Chondrocyte (in vitro differentiated cells): ENCODE data around the gene ZNF540. TPM values are rescaled to one million over a fixed set of nuclear protein-coding genes. Genes with fewer than 3 reads are reported as not detected.

ENCODE experiments used
- DNase-seq: peaks from one replicate; pipeline ENCODE4 v3.0.0; 2021; ENCODE audit warnings: mixed read lengths, low spot score
- H3K27ac Mint-ChIP-seq: one replicate; pipeline ENCODE4 v1.8.0; 2021; ENCODE audit warnings: mild to moderate bottlenecking, moderate library complexity, mixed read lengths; ENCODE audit not compliant: unreplicated experiment
- H3K27me3 Mint-ChIP-seq: 2 replicates; pipeline ENCODE4 v1.8.0; 2021; ENCODE audit warnings: low read depth, mixed read lengths
- H3K36me3 Mint-ChIP-seq: 2 replicates; pipeline ENCODE4 v1.8.0; 2021; ENCODE audit warnings: low read depth, mixed read lengths
- H3K4me1 Mint-ChIP-seq: 2 replicates; pipeline ENCODE4 v1.8.0; 2021; ENCODE audit warnings: low read depth, mild to moderate bottlenecking, mixed read lengths
- H3K4me3 Mint-ChIP-seq: one replicate; pipeline ENCODE4 v1.8.0; 2021; ENCODE audit warnings: mild to moderate bottlenecking, moderate library complexity, mixed read lengths; ENCODE audit not compliant: unreplicated experiment
- H3K9me3 Mint-ChIP-seq: 2 replicates; pipeline ENCODE4 v1.8.0; 2021; ENCODE audit warnings: low read depth, mixed read lengths
- long read RNA-seq: library from polyadenylated mRNA; stranded (forward); transcript quantifications from one replicate; pipeline ENCODE4 v2.0.0, GENCODE V29; 2021
- total RNA-seq: library from RNA; stranded (reverse); gene quantifications from 3 replicates; pipeline ENCODE4 v1.2.1, GENCODE V29; 2021
- TF ChIP-seq, protein P1 (sequence below): fragments of 200-600 bp; sonication (generic); IDR thresholded peaks from 2 replicates; pipeline ENCODE4 v1.5.0; 2021; ENCODE audit warnings: antibody characterized with exemption, mild to moderate bottlenecking, moderate library complexity

The ZNF540 gene
- total RNA-seq = 1.3 to 3.2 TPM (median 1.4 TPM) in 3 replicates
- long read RNA-seq, partial matches to known transcripts = 0 of 4 reads
- long read RNA-seq, other reads (novel, unspliced or antisense) = 4 of 4 reads

DNA sequence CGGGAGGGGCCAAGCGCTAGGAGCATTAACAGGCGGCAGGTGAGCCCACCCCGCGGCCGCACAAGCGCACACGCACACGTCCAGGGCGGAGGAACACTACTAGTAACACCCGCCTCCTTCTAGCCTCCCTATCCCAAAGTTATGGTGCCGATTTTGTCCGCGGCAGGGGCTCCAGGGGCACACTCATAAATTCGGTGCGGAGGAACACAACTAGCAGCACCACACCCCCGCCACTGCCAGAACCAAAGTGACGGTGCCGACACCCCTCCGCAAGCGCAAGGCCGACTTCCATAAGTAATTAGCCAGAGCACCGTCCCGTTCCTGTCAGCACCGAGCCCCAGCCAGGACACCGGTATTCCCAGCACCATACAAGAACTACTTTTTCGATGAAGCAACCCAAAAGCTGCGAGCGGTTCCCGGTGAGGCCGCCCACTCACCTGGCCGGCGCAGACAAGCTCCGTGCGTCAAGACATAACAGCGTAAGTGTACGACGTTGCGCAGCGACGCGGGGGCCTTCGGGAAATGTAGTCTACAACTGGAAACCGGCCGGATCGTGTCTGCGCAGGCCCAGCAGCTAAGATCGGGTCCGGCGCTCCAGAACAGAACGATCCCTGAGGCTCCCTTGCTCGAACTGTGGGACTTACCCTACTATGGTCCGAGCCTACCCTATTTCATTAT, at the start of gene ZNF540, which contains the start of gene ZNF571:
Gene ZNF540 (plus strand): TSS at position 573 of the 678 bp plus-strand sequence. CDS start 3,572 bp downstream, outside the sequence.
Gene ZNF571 (minus strand): TSS at position 489 of the 678 bp plus-strand sequence. CDS start 8,116 bp downstream, outside the sequence.
- Mint-ChIP-seq H3K4me1 (peaks cover 18% of the 10 kb centered on the region), H3K27me3 (no peaks in the 10 kb centered on the region), H3K36me3 (peaks cover 4% of the 10 kb centered on the region), H3K27ac (peak within 1 kb of the TSS; percentile 92), H3K4me3 (peak within 1 kb of the TSS; percentile 89), H3K9me3 (peaks cover 8% of the 10 kb centered on the region)
- TF ChIP-seq, protein P1, sequence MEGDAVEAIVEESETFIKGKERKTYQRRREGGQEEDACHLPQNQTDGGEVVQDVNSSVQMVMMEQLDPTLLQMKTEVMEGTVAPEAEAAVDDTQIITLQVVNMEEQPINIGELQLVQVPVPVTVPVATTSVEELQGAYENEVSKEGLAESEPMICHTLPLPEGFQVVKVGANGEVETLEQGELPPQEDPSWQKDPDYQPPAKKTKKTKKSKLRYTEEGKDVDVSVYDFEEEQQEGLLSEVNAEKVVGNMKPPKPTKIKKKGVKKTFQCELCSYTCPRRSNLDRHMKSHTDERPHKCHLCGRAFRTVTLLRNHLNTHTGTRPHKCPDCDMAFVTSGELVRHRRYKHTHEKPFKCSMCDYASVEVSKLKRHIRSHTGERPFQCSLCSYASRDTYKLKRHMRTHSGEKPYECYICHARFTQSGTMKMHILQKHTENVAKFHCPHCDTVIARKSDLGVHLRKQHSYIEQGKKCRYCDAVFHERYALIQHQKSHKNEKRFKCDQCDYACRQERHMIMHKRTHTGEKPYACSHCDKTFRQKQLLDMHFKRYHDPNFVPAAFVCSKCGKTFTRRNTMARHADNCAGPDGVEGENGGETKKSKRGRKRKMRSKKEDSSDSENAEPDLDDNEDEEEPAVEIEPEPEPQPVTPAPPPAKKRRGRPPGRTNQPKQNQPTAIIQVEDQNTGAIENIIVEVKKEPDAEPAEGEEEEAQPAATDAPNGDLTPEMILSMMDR = no peak
- DNase-seq = peak; percentile 97

GRCh38 chr19:37551129-37551993, 43.3 kb upstream of the ZNF540 start:
- TF ChIP-seq, protein P1 = no peak
- H3K27me3 Mint-ChIP-seq = no peaks in the 10 kb centered on the region
- H3K4me3 Mint-ChIP-seq = no peak overlapping the region
- no peak for DNase-seq
- H3K4me1 Mint-ChIP-seq = no peaks in the 10 kb centered on the region
- no peak overlapping the region for H3K27ac Mint-ChIP-seq
- peaks cover 66% of the 10 kb centered on the region for H3K9me3 Mint-ChIP-seq
- H3K36me3 Mint-ChIP-seq = peaks cover 38% of the 10 kb centered on the region

- Mint-ChIP-seq H3K36me3 (peaks cover 77% of the 10 kb centered on the region), H3K27ac (no peak overlapping the region), H3K4me1 (no peaks in the 10 kb centered on the region), H3K9me3 (peaks cover 71% of the 10 kb centered on the region), H3K27me3 (no peaks in the 10 kb centered on the region), H3K4me3 (no peak overlapping the region)
- TF ChIP-seq, protein P1 = no peak
- DNase-seq = no peak
Observed at GRCh38 chr19:37563518-37563917, 31.2 kb upstream of the ZNF540 start.

DNA sequence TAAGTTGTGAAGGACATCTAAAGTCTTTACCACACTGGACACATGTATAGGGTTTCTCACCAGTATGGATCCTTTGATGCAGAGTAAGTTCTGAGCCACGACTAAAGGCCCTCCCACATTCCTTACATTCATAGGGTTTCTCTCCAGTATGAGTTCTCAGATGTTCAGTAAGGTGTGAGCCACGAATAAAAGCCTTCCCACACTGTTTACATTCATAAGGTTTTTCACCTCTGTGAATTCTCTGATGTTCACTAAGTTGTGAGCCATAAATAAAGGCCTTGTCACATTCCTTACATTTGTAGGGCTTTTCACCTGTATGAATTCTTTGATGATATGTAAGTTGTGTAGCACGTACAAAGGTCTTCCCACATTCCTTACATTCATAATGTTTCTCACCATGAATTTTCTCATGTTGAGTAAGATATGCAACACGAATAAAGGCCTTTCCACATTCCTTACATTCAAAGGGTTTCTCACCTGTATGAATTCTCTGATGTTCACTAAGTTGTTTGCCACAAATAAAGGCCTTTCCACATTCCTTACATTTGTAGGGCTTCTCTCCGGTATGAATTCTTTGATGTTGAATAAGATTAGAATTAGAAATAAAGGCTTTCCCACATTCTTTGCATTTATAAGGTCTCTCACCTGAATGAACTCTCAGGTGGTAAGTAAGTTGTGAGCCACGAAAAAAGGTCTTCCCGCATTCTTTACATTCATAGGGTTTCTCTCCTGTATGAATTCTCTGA, 29.9 kb upstream of the ZNF540 start:
- Mint-ChIP-seq H3K9me3 (peaks cover 74% of the 10 kb centered on the region), H3K4me1 (no peaks in the 10 kb centered on the region), H3K27me3 (no peaks in the 10 kb centered on the region), H3K27ac (no peak overlapping the region), H3K36me3 (peaks cover 78% of the 10 kb centered on the region), H3K4me3 (no peak overlapping the region)
- TF ChIP-seq, protein P1 = no peak
- no peak for DNase-seq

DNA sequence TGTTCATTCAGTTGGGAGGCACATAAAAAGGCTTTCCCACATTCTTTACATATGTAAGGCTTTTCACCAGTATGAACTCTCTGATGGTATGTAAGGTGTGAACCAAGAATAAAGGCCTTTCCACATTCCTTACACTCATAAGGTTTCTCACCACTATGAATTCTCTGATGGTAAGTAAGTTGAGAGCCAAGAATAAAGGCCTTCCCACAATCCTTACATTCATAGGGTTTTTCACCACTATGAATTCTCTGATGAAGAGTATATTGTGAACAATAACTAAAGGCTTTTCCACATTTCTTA, 29.4 kb upstream of the ZNF540 start:
- H3K27ac Mint-ChIP-seq = no peak overlapping the region
- H3K27me3 Mint-ChIP-seq = no peaks in the 10 kb centered on the region
- H3K4me1 Mint-ChIP-seq = no peaks in the 10 kb centered on the region
- TF ChIP-seq, protein P1 = no peak
- H3K4me3 Mint-ChIP-seq = no peak overlapping the region
- no peak for DNase-seq
- H3K36me3 Mint-ChIP-seq = peaks cover 81% of the 10 kb centered on the region
- H3K9me3 Mint-ChIP-seq = peaks cover 78% of the 10 kb centered on the region
